ENCODE measurements around the gene LRRC56. TPM values are rescaled to one million over a fixed set of nuclear protein-coding genes. Genes with fewer than 3 reads are reported as not detected.
A peak's percentile ranks its signal among the peaks of the same experiment; 100 is the strongest.

The LRRC56 gene
- total and polyA plus RNA-seq, 2 of the 13 experiments (the other 11 are each of a cell fraction or from before 2014, with no cell fraction given): 0.11 to 0.29 TPM

DNA sequence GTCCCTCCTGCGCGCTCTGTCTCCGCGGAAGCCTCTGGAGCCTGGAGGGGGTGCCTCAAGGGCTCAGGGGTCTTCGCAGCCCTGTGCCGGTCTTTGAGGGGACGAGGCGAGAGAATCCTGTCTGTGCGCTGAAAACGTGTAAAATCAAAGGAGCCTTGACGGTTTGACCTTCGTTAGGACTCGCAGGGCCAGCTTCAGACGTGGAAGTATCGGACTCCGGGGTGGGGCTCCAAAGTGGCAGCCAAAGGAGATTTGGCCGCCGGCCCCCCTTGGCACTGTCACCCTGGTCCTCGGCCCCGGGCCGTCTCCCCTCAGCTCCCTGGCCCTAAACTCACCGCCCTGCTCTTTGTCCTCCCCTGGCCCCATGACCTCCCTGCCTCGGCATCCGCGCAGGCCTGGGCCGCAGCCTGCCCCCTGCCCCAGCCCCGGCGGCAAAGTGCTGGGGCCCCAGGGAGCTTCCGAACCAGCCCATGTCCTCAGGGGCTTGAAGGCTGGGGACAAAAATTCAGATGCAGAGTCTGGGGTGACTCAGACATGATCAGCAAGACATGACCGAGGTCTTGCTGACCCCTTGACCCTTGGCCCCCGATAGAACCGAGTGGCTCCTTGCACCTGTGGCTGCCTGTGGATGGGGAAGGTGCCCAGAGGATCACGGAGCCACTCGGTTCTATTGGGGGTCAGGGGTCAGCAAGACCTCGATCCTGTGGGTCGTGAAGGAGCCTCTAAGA, 32.0 kb downstream of the LRRC56 start (continued):
- peak; percentile 31; the same call in 1 of the 2 replicates for TF ChIP-seq PITX1 (CRISPR knock-in tag; IDR thresholded peaks at IDR 0.05)
- peak; percentile 28 for TF ChIP-seq ZFY (CRISPR knock-in tag; IDR thresholded peaks at IDR 0.05)
- TF ChIP-seq THAP11 (CRISPR knock-in tag; IDR thresholded peaks at IDR 0.05): no peak
- no peak for TF ChIP-seq ZNF382 (CRISPR knock-in tag; IDR thresholded peaks at IDR 0.05; ENCODE audit: borderline replicate concordance)
- no peak for TF ChIP-seq KDM2A (CRISPR knock-in tag; IDR thresholded peaks at IDR 0.05; ENCODE audit: borderline replicate concordance, low read depth)
- no peak for TF ChIP-seq HCFC1 (IDR thresholded peaks at IDR 0.05; ENCODE audit: low read depth, low read length)
- no peak for TF ChIP-seq ATF1 (CRISPR knock-in tag; IDR thresholded peaks at IDR 0.05)
- TF ChIP-seq ZNF891 (CRISPR knock-in tag; IDR thresholded peaks at IDR 0.05): peak; percentile 32; the same call in 1 of the 2 replicates
- TF ChIP-seq, protein P1, sequence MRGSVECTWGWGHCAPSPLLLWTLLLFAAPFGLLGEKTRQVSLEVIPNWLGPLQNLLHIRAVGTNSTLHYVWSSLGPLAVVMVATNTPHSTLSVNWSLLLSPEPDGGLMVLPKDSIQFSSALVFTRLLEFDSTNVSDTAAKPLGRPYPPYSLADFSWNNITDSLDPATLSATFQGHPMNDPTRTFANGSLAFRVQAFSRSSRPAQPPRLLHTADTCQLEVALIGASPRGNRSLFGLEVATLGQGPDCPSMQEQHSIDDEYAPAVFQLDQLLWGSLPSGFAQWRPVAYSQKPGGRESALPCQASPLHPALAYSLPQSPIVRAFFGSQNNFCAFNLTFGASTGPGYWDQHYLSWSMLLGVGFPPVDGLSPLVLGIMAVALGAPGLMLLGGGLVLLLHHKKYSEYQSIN (CRISPR knock-in tag; IDR thresholded peaks at IDR 0.05; ENCODE audit: borderline replicate concordance): no peak
- no peak for TF ChIP-seq ATF7 (IDR thresholded peaks at IDR 0.05)
- TF ChIP-seq ATF7 (CRISPR knock-in tag; IDR thresholded peaks at IDR 0.05): no peak; the same call in 1 of the 2 replicates
- no peak for TF ChIP-seq PTBP1 (IDR thresholded peaks at IDR 0.05; ENCODE audit: low read depth, low read length, poor library complexity, severe bottlenecking)
- TF ChIP-seq WIZ (CRISPR knock-in tag; IDR thresholded peaks at IDR 0.05): no peak; the same call in 1 of the 2 replicates
- TF ChIP-seq, protein P2, sequence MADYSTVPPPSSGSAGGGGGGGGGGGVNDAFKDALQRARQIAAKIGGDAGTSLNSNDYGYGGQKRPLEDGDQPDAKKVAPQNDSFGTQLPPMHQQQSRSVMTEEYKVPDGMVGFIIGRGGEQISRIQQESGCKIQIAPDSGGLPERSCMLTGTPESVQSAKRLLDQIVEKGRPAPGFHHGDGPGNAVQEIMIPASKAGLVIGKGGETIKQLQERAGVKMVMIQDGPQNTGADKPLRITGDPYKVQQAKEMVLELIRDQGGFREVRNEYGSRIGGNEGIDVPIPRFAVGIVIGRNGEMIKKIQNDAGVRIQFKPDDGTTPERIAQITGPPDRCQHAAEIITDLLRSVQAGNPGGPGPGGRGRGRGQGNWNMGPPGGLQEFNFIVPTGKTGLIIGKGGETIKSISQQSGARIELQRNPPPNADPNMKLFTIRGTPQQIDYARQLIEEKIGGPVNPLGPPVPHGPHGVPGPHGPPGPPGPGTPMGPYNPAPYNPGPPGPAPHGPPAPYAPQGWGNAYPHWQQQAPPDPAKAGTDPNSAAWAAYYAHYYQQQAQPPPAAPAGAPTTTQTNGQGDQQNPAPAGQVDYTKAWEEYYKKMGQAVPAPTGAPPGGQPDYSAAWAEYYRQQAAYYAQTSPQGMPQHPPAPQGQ (CRISPR knock-in tag; IDR thresholded peaks at IDR 0.05; ENCODE audit: borderline replicate concordance): no peak
- TF ChIP-seq, protein P3, sequence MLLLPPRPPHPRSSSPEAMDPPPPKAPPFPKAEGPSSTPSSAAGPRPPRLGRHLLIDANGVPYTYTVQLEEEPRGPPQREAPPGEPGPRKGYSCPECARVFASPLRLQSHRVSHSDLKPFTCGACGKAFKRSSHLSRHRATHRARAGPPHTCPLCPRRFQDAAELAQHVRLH (CRISPR knock-in tag; IDR thresholded peaks at IDR 0.05; ENCODE audit: borderline replicate concordance, low read depth): no peak
- TF ChIP-seq HOXA7 (CRISPR knock-in tag; IDR thresholded peaks at IDR 0.05): no peak
- TF ChIP-seq ATM (IDR thresholded peaks at IDR 0.05; ENCODE audit: borderline replicate concordance): no peak
- TF ChIP-seq NFRKB (IDR thresholded peaks at IDR 0.05): no peak
- TF ChIP-seq ZFP37 (CRISPR knock-in tag; IDR thresholded peaks at IDR 0.05; ENCODE audit: borderline replicate concordance): no peak
- TF ChIP-seq, protein P4, sequence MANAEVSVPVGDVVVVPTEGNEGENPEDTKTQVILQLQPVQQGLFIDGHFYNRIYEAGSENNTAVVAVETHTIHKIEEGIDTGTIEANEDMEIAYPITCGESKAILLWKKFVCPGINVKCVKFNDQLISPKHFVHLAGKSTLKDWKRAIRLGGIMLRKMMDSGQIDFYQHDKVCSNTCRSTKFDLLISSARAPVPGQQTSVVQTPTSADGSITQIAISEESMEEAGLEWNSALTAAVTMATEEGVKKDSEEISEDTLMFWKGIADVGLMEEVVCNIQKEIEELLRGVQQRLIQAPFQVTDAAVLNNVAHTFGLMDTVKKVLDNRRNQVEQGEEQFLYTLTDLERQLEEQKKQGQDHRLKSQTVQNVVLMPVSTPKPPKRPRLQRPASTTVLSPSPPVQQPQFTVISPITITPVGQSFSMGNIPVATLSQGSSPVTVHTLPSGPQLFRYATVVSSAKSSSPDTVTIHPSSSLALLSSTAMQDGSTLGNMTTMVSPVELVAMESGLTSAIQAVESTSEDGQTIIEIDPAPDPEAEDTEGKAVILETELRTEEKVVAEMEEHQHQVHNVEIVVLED (CRISPR knock-in tag; IDR thresholded peaks at IDR 0.05; ENCODE audit: borderline replicate concordance): no peak
- TF ChIP-seq ZNF160 (CRISPR knock-in tag; IDR thresholded peaks at IDR 0.05): no peak
- no peak for TF ChIP-seq ZNF446 (CRISPR knock-in tag; IDR thresholded peaks at IDR 0.05)
- TF ChIP-seq ETV6 (CRISPR knock-in tag; conservative IDR thresholded peaks at IDR 0.05): no peak
- no peak for TF ChIP-seq ZSCAN30 (CRISPR knock-in tag; IDR thresholded peaks at IDR 0.05)
- no peak for TF ChIP-seq ZBTB3 (CRISPR knock-in tag; IDR thresholded peaks at IDR 0.05; ENCODE audit: borderline replicate concordance, low read depth)
- no peak for TF ChIP-seq SAFB2 (CRISPR knock-in tag; IDR thresholded peaks at IDR 0.05; ENCODE audit: borderline replicate concordance, low read depth)
- TF ChIP-seq ZFP1 (CRISPR knock-in tag; IDR thresholded peaks at IDR 0.05): no peak
- TF ChIP-seq ISL2 (CRISPR knock-in tag; IDR thresholded peaks at IDR 0.05): no peak
- TF ChIP-seq ZNF549 (CRISPR knock-in tag; IDR thresholded peaks at IDR 0.05): no peak
